ENCODE results near the gene SPIN1. TPM values are rescaled to one million over a fixed set of nuclear protein-coding genes. Genes with fewer than 3 reads are reported as not detected.

Gene SPIN1
- total and polyA plus RNA-seq, 2 donors (not counting 3 experiments of a cell fraction or from before 2014, with no cell fraction given) = 38.1 to 56.8 TPM

DNA sequence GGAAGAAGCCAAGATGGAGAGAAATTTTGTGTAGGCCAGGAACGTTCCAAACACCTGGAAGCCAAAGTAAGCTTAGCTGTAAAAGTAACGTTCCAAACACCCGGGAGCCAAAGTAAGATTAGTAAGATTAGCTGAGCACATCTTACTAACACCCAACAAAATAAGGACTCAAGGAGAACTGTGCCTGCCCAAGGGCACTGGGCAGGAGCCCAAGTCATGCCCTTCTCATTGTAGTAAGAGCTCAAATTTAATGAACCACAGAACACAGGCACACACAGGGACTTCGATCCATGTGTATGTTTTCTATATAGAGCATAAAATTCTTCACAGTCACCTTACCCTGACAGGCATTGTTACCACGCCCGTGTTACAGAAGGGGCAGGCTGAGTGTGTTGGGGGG, 110.6 kb downstream of the SPIN1 start:
- Histone ChIP-seq H3K79me2 (ENCODE audit: control insufficient read depth, insufficient read depth, low read length) (no peaks in the 10 kb centered on the region), H4K20me1 (replicated peaks; ENCODE audit: control insufficient read depth, extremely low read depth, insufficient read depth, low read length) (no peaks in the 10 kb centered on the region), H3K27ac (ENCODE audit: insufficient read depth, low read depth, low read length) (no peak overlapping the region), H3K4me1 (ENCODE audit: control insufficient read depth, extremely low read depth, insufficient read depth, low read length) (no peaks in the 10 kb centered on the region), H3K27me3 (ENCODE audit: control insufficient read depth in 2 of 2, insufficient read depth in 2 of 2, low read length in 2 of 2) (no peaks in the 10 kb centered on the region), H3K4me2 (ENCODE audit: insufficient read depth, low read length) (no peak overlapping the region), H3K9me3 (replicated peaks; ENCODE audit: control insufficient read depth, insufficient read depth, low read length) (no peaks in the 10 kb centered on the region), H3K4me3 (replicated peaks in 1 of 3; ENCODE audit: insufficient read depth in 1 of 3, low read depth in 1 of 3, low read length in 3 of 3) (no peak overlapping the region), H3K36me3 (ENCODE audit: control insufficient read depth in 2 of 2, extremely low read depth in 1 of 2, insufficient read depth in 2 of 2, low read length in 2 of 2) (no peaks in the 10 kb centered on the region), H3K9ac (replicated peaks; ENCODE audit: extremely low read depth, insufficient read depth, low read length) (no peak overlapping the region), H2AFZ (ENCODE audit: low read depth, low read length) (no peak overlapping the region), H3K9me1 (replicated peaks; ENCODE audit: control insufficient read depth, extremely low read depth, insufficient read depth, low read length) (no peaks in the 10 kb centered on the region)
- TF ChIP-seq, protein P1, sequence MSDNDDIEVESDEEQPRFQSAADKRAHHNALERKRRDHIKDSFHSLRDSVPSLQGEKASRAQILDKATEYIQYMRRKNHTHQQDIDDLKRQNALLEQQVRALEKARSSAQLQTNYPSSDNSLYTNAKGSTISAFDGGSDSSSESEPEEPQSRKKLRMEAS (IDR thresholded peaks at IDR 0.05; ENCODE audit: insufficient read depth, insufficient read length) = no peak
- TF ChIP-seq FOS (IDR thresholded peaks at IDR 0.05; ENCODE audit: borderline replicate concordance, insufficient read depth, low read length) = no peak
- CTCF ChIA-PET = interaction anchor here (1.1 to 1.5 kb wide), 2 partner anchors 12 to 502 kb away, joined by 3 to 6 read pairs; no protein-coding TSS in a partner anchor
- no peak for FAIRE-seq
- intact Hi-C loops (cut with micrococcal nuclease) (no loop called here), dilution Hi-C loops (cut with MboI; ENCODE audit: extremely low pct_ligation_motif_present, low sequenced_read_pairs) (no loop called here)
- POLR2A ChIA-PET = no interaction called here
- BruUV-seq (replicated peaks) = no TSS peak
- no peak for DNase-seq (ENCODE audit: low read depth, low spot score)

DNA sequence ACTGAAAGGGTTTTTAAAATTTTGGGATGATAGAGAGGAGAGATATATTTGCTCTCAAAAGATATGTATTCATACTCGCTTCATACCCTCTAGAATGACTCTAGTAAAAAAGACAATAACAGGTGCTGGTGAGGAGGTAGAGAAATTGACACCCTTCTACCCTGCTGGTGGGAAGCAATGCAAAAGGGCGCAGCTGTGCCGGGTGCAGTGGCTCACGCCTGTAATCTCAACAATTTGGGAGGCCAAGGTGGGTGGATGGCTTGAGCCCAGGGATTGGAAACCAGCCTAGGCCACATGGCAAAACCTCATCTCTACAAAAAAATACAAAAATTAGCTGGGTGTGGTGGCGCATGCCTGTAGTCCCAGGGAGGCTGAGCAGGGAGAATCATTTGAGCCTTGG, 112.8 kb downstream of the SPIN1 start:
- Histone ChIP-seq H3K9ac (replicated peaks; ENCODE audit: extremely low read depth, insufficient read depth, low read length) (no peak overlapping the region), H3K9me3 (replicated peaks; ENCODE audit: control insufficient read depth, insufficient read depth, low read length) (no peaks in the 10 kb centered on the region), H3K9me1 (replicated peaks; ENCODE audit: control insufficient read depth, extremely low read depth, insufficient read depth, low read length) (no peaks in the 10 kb centered on the region), H2AFZ (ENCODE audit: low read depth, low read length) (no peak overlapping the region), H3K27ac (ENCODE audit: insufficient read depth, low read depth, low read length) (no peak overlapping the region), H3K36me3 (ENCODE audit: control insufficient read depth in 2 of 2, extremely low read depth in 1 of 2, insufficient read depth in 2 of 2, low read length in 2 of 2) (no peaks in the 10 kb centered on the region), H3K4me2 (ENCODE audit: insufficient read depth, low read length) (no peak overlapping the region), H3K4me3 (replicated peaks in 1 of 3; ENCODE audit: insufficient read depth in 1 of 3, low read depth in 1 of 3, low read length in 3 of 3) (no peak overlapping the region), H3K4me1 (ENCODE audit: control insufficient read depth, extremely low read depth, insufficient read depth, low read length) (no peaks in the 10 kb centered on the region), H3K79me2 (ENCODE audit: control insufficient read depth, insufficient read depth, low read length) (no peaks in the 10 kb centered on the region), H4K20me1 (replicated peaks; ENCODE audit: control insufficient read depth, extremely low read depth, insufficient read depth, low read length) (no peaks in the 10 kb centered on the region), H3K27me3 (ENCODE audit: control insufficient read depth in 2 of 2, insufficient read depth in 2 of 2, low read length in 2 of 2) (no peaks in the 10 kb centered on the region)
- POLR2A ChIA-PET = no interaction called here
- FAIRE-seq = no peak
- intact Hi-C loops (cut with micrococcal nuclease) (no loop called here), dilution Hi-C loops (cut with MboI; ENCODE audit: extremely low pct_ligation_motif_present, low sequenced_read_pairs) (no loop called here)
- DNase-seq (ENCODE audit: low read depth, low spot score) = no peak
- TF ChIP-seq, protein P1 (IDR thresholded peaks at IDR 0.05; ENCODE audit: insufficient read depth, insufficient read length) = no peak
- no peak for TF ChIP-seq POLR2AphosphoS5 (IDR thresholded peaks at IDR 0.05; ENCODE audit: insufficient read depth, low read depth, low read length)
- TF ChIP-seq POLR2A (IDR thresholded peaks at IDR 0.05; ENCODE audit: low read depth, low read length) = no peak
- TF ChIP-seq JUN (IDR thresholded peaks at IDR 0.05; ENCODE audit: borderline replicate concordance, insufficient read depth, insufficient read length, low read depth) = no peak
- TF ChIP-seq, protein P2, sequence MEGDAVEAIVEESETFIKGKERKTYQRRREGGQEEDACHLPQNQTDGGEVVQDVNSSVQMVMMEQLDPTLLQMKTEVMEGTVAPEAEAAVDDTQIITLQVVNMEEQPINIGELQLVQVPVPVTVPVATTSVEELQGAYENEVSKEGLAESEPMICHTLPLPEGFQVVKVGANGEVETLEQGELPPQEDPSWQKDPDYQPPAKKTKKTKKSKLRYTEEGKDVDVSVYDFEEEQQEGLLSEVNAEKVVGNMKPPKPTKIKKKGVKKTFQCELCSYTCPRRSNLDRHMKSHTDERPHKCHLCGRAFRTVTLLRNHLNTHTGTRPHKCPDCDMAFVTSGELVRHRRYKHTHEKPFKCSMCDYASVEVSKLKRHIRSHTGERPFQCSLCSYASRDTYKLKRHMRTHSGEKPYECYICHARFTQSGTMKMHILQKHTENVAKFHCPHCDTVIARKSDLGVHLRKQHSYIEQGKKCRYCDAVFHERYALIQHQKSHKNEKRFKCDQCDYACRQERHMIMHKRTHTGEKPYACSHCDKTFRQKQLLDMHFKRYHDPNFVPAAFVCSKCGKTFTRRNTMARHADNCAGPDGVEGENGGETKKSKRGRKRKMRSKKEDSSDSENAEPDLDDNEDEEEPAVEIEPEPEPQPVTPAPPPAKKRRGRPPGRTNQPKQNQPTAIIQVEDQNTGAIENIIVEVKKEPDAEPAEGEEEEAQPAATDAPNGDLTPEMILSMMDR (IDR thresholded peaks at IDR 0.05; ENCODE audit: extremely low read depth in 1 of 2, insufficient read depth in 1 of 2, low read depth in 1 of 2, low read length in 2 of 2) = no peak
- no peak for TF ChIP-seq FOS (IDR thresholded peaks at IDR 0.05; ENCODE audit: borderline replicate concordance, insufficient read depth, low read length)
- no peak for TF ChIP-seq EZH2 (IDR thresholded peaks at IDR 0.05; ENCODE audit: borderline replicate concordance, low read depth, low read length, severe bottlenecking)
- TF ChIP-seq MYC (IDR thresholded peaks at IDR 0.05; ENCODE audit: low read depth, low read length) = no peak
- CTCF ChIA-PET = no interaction called here
- no TSS peak for BruUV-seq (replicated peaks)
